Urinary bladder (tissue), 4 donors: ENCODE results near the gene ADGRL4. TPM values are rescaled to one million over a fixed set of nuclear protein-coding genes. Genes with fewer than 3 reads are reported as not detected.

Experiments used
- DNase-seq: peaks from one replicate; pipeline ENCODE4 v3.0.0-alpha.2; 2015; ENCODE audit errors: extremely low spot score
- H3K27ac ChIP-seq: one replicate; pipeline ENCODE4 v1.5.1; 2013; ENCODE audit warnings: low read depth, mild to moderate bottlenecking, moderate library complexity
- H3K36me3 ChIP-seq: one replicate; pipeline ENCODE4 v1.6.1; 2013; ENCODE audit warnings: mild to moderate bottlenecking, moderate library complexity; ENCODE audit not compliant: insufficient read depth
- H3K4me1 ChIP-seq: one replicate; pipeline ENCODE4 v1.6.1; 2013; ENCODE audit warnings: mild to moderate bottlenecking, moderate library complexity; ENCODE audit not compliant: insufficient read depth
- H3K4me3 ChIP-seq: one replicate; pipeline ENCODE4 v1.5.1; 2013; ENCODE audit warnings: low read depth, low read length
- WGBS: extraction: QIAGEN DNeasy Blood & Tissue Kit; methylation state at CpG from one replicate; pipeline ENCODE4 v1.1.7; 2013; 5-methylcytosine and 5-hydroxymethylcytosine counted together
- polyA plus RNA-seq: library from polyadenylated mRNA; stranded (reverse); fragments of 200-250 nt; gene quantifications from one replicate; pipeline ENCODE4 v1.2.3, GENCODE V29; 2013
- total RNA-seq: library from RNA; depleted of rRNA; stranded (reverse); fragments of >200 nt; gene quantifications from one replicate; pipeline ENCODE4 v1.2.3, GENCODE V29; 2014
- donor health status: healthy with polysubstance abuse.
- donor health status: healthy.

The ADGRL4 gene
- total and polyA plus RNA-seq, 2 donors: 23.9 to 28.9 TPM

DNA sequence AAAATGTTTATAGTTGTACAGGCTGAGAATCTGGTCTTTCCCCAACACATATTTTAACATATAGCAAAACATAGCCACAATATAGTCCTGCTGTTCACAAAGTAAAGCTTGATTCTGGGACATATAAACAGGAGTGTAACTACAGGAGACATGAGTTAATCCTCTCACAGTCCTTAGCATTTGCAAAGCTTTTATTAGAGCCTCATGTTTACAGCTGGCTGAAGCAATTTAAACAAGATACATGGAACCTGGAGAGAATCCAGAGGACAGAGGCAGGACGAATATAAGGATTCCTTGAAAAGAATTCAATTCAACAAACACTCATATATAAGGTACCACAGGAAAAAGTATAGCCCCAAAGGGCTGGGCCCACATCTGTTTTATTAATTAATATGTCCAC is 163.4 kb downstream of the ADGRL4 start:
- Histone ChIP-seq H3K4me1 (no peaks in the 10 kb centered on the region), H3K4me3 (no peak overlapping the region), H3K27ac (no peak overlapping the region), H3K36me3 (no peaks in the 10 kb centered on the region)
- 14% methylated on average over 1 of the region's 1 CpG for WGBS
- DNase-seq: no peak

DNA sequence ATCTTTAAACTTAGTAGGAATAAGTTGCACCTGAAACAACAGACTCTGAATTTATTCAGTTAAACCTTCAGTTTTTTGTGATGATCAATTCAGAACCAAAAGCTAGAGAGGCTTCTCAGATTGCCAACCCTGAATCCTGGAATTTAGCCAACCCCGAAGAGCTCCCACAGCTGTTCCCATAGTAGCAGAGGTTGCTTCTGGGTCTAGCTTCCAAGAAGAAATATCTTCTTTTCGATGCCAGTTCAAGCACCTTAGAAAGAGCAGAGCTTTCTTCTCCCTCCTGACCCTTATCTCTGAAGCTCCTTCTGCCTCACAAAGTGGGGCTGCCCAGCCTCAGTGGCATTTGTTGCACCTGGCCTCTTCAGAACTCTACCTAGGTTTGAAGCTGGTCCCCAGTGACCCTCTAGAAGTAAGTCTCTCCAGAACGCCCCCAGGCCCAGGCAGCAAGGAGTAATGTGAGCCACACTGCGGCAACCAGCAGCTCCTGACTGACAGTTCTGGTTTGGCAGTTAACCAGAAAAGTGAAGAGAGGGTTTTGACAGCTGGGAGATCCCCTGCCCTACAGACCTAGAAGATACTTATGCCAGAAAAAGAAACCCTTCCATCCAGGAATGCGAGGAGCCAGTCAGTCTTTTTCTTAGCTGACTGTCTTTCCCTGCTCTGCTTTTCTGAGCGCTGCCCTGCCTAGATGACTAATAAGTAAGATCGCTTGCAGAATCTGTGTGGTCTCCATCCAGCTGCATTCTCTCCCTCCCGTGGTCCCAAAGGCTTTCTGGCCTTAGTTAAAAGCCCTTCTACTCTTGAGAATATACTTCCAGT is 165.9 kb downstream of the ADGRL4 start:
- H3K4me3 ChIP-seq: no peak overlapping the region

More for the DNA sequence above, 165.9 kb downstream of the ADGRL4 start:
- DNase-seq: no peak
- Histone ChIP-seq H3K4me1 (no peaks in the 10 kb centered on the region), H3K36me3 (no peaks in the 10 kb centered on the region), H3K27ac (no peak overlapping the region)
- WGBS: 28% methylated on average over 8 of the region's 8 CpGs
